ENCODE results near the gene C1orf210. TPM values are rescaled to one million over a fixed set of nuclear protein-coding genes. Genes with fewer than 3 reads are reported as not detected.

C1orf210 gene
- total RNA-seq, 1 experiment from 2014 or later: 5.9 TPM

- Histone ChIP-seq H4K20me1 (ENCODE audit: control insufficient read depth, insufficient read depth, insufficient read length) (no peaks in the 10 kb centered on the region), H2BK5ac (ENCODE audit: insufficient read length, low read length) (no peak overlapping the region), H3K4me1 (ENCODE audit: insufficient read depth, low read length) (no peaks in the 10 kb centered on the region), H3K56ac (ENCODE audit: insufficient read length, low read depth, low read length) (no peak overlapping the region), H3T11ph (ENCODE audit: low read length) (no peak overlapping the region), H2BK12ac (ENCODE audit: insufficient read length, low read depth, low read length) (no peak overlapping the region), H3K23ac (ENCODE audit: insufficient read length, low read depth, low read length) (no peak overlapping the region), H2BK20ac (ENCODE audit: low read depth, low read length, poor library complexity, severe bottlenecking) (no peak overlapping the region), H3K23me2 (ENCODE audit: insufficient read length, low read depth, low read length, poor library complexity, severe bottlenecking) (no peaks in the 10 kb centered on the region), H2AFZ (ENCODE audit: low read length) (no peak overlapping the region), H3K14ac (ENCODE audit: insufficient read depth, low read length) (no peak overlapping the region; the same call in 1 of the 2 replicates), H4K91ac (ENCODE audit: insufficient read length, low read depth, low read length) (no peak overlapping the region), H2BK120ac (ENCODE audit: low read depth, low read length, poor library complexity, severe bottlenecking) (no peak overlapping the region), H3K79me2 (ENCODE audit: insufficient read depth, low read length) (no peaks in the 10 kb centered on the region), H4K8ac (replicated peaks; ENCODE audit: insufficient read length, low read depth, low read length) (no peak overlapping the region), H4K5ac (ENCODE audit: insufficient read length, low read depth, low read length) (no peak overlapping the region), H2AK5ac (ENCODE audit: insufficient read length, low read length) (no peak overlapping the region), H3K4me2 (ENCODE audit: insufficient read depth, insufficient read length, low read length) (no peak overlapping the region), H3K27me3 (ENCODE audit: insufficient read depth, low read length) (no peaks in the 10 kb centered on the region), H3K79me1 (ENCODE audit: insufficient read depth, low read depth, low read length, poor library complexity, severe bottlenecking) (no peaks in the 10 kb centered on the region), H3K27ac (ENCODE audit: insufficient read length, low read depth, low read length) (no peak overlapping the region), H3K9ac (ENCODE audit: extremely low read depth, insufficient read length, low read length) (no peak overlapping the region), H3K9me3 (ENCODE audit: control insufficient read depth, low read depth, low read length) (no peaks in the 10 kb centered on the region), H3K18ac (ENCODE audit: insufficient read length, low read depth, low read length) (no peak overlapping the region), H2BK15ac (ENCODE audit: low read depth, low read length) (no peak overlapping the region), H3K4ac (ENCODE audit: low read depth, low read length) (no peak overlapping the region)
- no peak overlapping the region for H3K4me3 Mint-ChIP-seq
- H3K4me1 Mint-ChIP-seq: no peaks in the 10 kb centered on the region; a peak in 1 of 4 replicates
- peaks cover 11% of the 10 kb centered on the region for H3K27me3 Mint-ChIP-seq (ENCODE audit: low read depth)
- H3K9me3 Mint-ChIP-seq: no peaks in the 10 kb centered on the region
- TF ChIP-seq CTCF (conservative IDR thresholded peaks at IDR 0.05): no peak
- no peak overlapping the region; a peak in 1 of 7 replicates for H3K27ac Mint-ChIP-seq
- no peak for DNase-seq
- no peaks in the 10 kb centered on the region; a peak in 1 of 7 replicates for H3K36me3 Mint-ChIP-seq (ENCODE audit: insufficient read depth in 1 of 3, low read depth in 3 of 3)
- no CpG with 5 or more reads among the region's 19 CpGs for WGBS (ENCODE audit: extremely low coverage, insufficient read length, low lambda C conversion rate)
Measured at GRCh38 chr1:43312212-43312623, 26.8 kb upstream of the C1orf210 start.

All from H9 (cell line).